OCI-LY3 (cell line): Measurements from ENCODE around the gene TRIM47.

Source experiments
- H2AFZ ChIP-seq: fragments of 200-600, 300-600 bp; shearing (Covaris generic); 2 replicates; pipeline ENCODE4 v1.6.0; 2014; ENCODE audit warnings: antibody characterized with exemption, low read depth, low read length
- H3K27ac ChIP-seq: fragments of 200-600, 300-600 bp; sonication (generic); 2 replicates; pipeline ENCODE4 v1.5.1; 2014; ENCODE audit warnings: mild to moderate bottlenecking, low read length, moderate library complexity, mixed read lengths
- H3K27me3 ChIP-seq: fragments of 200-600, 300-600 bp; sonication (generic); 2 replicates; pipeline ENCODE4 v1.6.1; 2014; ENCODE audit warnings: low read depth, low read length, mixed read lengths
- H3K36me3 ChIP-seq: fragments of 200-600, 300-600 bp; sonication (generic); replicated peaks from 2 replicates; pipeline ENCODE3; 2014; ENCODE audit warnings: low read depth, low read length, mixed read lengths
- H3K4me1 ChIP-seq: fragments of 300-600, 200-600 bp; sonication (generic); 2 replicates; pipeline ENCODE4 v1.6.1; 2014; ENCODE audit warnings: low read length, mixed read lengths
- H3K4me2 ChIP-seq: fragments of 200-600, 300-600 bp; sonication (generic); 2 replicates; pipeline ENCODE4 v1.6.1; 2014; ENCODE audit warnings: low read length, mixed read lengths
- H3K4me3 ChIP-seq: fragments of 300-600, 200-600 bp; sonication (generic); 2 replicates; pipeline ENCODE4 v1.5.1; 2014; ENCODE audit warnings: antibody characterized with exemption, mild to moderate bottlenecking, low read length, moderate library complexity
- H3K79me2 ChIP-seq: fragments of 300-600, 200-600 bp; shearing (Covaris generic); 2 replicates; pipeline ENCODE4 v1.6.1; 2014; ENCODE audit warnings: mild to moderate bottlenecking, low read length, mixed read lengths
- H3K9ac ChIP-seq: fragments of 300-600, 200-600 bp; shearing (Covaris generic); 2 replicates; pipeline ENCODE4 v1.6.0; 2014; ENCODE audit warnings: mild to moderate bottlenecking, low read length, moderate library complexity
- H3K9me3 ChIP-seq: fragments of 200-600, 300-600 bp; shearing (Covaris generic); 2 replicates; pipeline ENCODE4 v1.6.1; 2014; ENCODE audit warnings: low read length, mixed read lengths; ENCODE audit not compliant: insufficient read depth
- H4K20me1 ChIP-seq: fragments of 200-600, 300-600 bp; sonication (generic); 2 replicates; pipeline ENCODE4 v1.6.1; 2016; ENCODE audit warnings: low read length, mixed read lengths; ENCODE audit not compliant: insufficient read depth
- EZH2phosphoT487 ChIP-seq: fragments of 200-600 bp; shearing (Covaris generic); IDR thresholded peaks from 2 replicates; pipeline ENCODE4 v1.6.1; 2018; ENCODE audit warnings: antibody characterized with exemption, mixed run types, low read depth
- TF ChIP-seq, protein P1 (sequence below): fragments of 200-600, 300-600 bp; sonication (generic); IDR thresholded peaks from 2 replicates; pipeline ENCODE4 v1.5.1; 2014; ENCODE audit warnings: antibody characterized with exemption, low read length, low read depth

Gene TRIM47

DNA sequence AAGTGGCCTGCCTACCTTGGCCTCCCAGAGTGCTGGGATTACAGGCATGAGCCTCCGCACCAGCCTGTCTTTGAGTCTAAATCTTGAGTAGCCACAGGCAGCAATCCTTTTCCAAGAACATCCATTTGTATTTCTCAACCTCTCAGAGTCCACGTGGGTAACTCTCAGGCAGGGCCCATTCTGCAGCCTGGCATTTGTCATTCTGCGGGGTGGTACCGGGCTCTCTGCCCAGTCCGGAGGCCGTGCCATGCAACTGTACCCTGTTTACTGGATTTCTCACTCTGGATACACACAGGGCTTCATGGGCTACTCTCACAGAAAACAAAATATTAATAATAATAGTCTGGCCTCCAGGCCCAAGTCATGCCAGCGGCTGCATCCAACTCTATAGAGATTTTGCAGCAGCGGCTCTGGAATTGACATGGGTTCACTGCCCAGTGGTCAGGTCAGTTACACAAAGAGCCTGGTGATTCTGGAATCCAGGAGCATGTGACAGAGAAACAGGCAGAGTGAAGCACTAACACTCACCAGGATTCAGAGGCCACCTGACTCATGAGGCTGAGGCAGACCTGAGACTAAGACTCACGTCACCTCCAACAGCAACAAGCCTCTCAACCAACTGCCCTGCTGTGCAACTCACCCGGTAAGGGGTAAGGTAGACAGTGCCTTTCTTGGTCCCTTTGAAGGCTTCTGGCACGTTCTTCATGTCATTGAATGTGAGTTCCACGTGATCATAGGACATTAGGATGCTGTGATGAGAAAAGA is 27.3 kb downstream of the TRIM47 start:
- Histone ChIP-seq H3K36me3 (peaks cover 37% of the 10 kb centered on the region), H3K4me3 (no peak overlapping the region), H3K9me3 (no peaks in the 10 kb centered on the region), H3K27ac (no peak overlapping the region), H4K20me1 (peaks cover 3% of the 10 kb centered on the region; the same call in 1 of the 2 replicates), H3K79me2 (peaks cover 17% of the 10 kb centered on the region), H3K4me2 (no peak overlapping the region), H2AFZ (no peak overlapping the region), H3K9ac (no peak overlapping the region), H3K27me3 (no peaks in the 10 kb centered on the region), H3K4me1 (peaks cover 7% of the 10 kb centered on the region)
- no peak for TF ChIP-seq EZH2phosphoT487

DNA sequence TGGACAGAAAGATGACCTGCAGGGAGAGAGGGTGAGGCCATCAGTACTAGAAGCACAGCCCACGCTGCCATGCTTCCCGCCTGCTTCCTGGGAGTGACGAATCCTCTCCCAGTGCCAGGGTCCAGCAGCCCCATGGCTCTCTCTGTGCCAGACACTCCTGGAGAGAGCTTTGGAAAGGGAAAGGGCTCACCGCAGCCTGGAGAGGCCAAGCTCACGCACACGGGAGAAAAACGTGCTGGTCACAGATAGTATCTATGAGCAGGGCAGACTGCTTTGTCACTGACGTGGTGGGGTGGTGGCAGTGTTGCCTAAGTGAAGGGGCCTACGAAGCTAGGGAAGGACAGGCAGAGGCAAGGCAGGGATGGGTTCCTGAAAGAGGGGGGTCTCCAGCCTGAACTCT is 28.7 kb downstream of the TRIM47 start:
- H3K4me3 ChIP-seq: no peak overlapping the region
- H3K79me2 ChIP-seq: peaks cover 14% of the 10 kb centered on the region
- peaks cover 16% of the 10 kb centered on the region for H3K4me1 ChIP-seq
- H4K20me1 ChIP-seq: peaks cover 3% of the 10 kb centered on the region; the same call in 1 of the 2 replicates
- no peak overlapping the region for H3K4me2 ChIP-seq
- no peak overlapping the region for H3K9ac ChIP-seq
- H2AFZ ChIP-seq: no peak overlapping the region
- H3K27ac ChIP-seq: no peak overlapping the region
- H3K9me3 ChIP-seq: no peaks in the 10 kb centered on the region
- no peak for TF ChIP-seq EZH2phosphoT487
- TF ChIP-seq, protein P1, sequence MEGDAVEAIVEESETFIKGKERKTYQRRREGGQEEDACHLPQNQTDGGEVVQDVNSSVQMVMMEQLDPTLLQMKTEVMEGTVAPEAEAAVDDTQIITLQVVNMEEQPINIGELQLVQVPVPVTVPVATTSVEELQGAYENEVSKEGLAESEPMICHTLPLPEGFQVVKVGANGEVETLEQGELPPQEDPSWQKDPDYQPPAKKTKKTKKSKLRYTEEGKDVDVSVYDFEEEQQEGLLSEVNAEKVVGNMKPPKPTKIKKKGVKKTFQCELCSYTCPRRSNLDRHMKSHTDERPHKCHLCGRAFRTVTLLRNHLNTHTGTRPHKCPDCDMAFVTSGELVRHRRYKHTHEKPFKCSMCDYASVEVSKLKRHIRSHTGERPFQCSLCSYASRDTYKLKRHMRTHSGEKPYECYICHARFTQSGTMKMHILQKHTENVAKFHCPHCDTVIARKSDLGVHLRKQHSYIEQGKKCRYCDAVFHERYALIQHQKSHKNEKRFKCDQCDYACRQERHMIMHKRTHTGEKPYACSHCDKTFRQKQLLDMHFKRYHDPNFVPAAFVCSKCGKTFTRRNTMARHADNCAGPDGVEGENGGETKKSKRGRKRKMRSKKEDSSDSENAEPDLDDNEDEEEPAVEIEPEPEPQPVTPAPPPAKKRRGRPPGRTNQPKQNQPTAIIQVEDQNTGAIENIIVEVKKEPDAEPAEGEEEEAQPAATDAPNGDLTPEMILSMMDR: no peak
- H3K36me3 ChIP-seq: peaks cover 39% of the 10 kb centered on the region
- H3K27me3 ChIP-seq: no peaks in the 10 kb centered on the region

DNA sequence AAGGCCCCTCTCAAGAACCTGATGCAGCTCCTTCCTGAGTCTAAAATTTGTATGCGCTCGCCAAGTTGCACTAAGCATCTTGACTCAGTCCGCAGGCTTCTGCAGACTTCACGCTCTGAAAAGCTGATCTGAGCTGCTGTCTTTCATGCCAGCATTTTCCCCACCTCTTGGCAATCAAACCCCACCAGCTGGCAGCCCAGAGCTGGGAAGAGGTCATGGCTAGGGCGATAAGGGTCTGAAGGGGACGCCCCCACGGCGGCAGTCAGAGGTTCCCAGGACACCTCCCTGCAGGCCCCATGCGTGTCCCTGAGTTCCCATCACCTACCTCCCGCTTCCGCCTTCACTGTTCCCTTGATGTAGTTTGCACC is 29.1 kb downstream of the TRIM47 start:
- no peak for TF ChIP-seq EZH2phosphoT487
- TF ChIP-seq, protein P1: no peak
- no peak overlapping the region for H3K27ac ChIP-seq
- H3K9ac ChIP-seq: no peak overlapping the region
- H3K4me2 ChIP-seq: no peak overlapping the region
- H3K4me1 ChIP-seq: peaks cover 14% of the 10 kb centered on the region
- H3K27me3 ChIP-seq: no peaks in the 10 kb centered on the region
- H4K20me1 ChIP-seq: peaks cover 3% of the 10 kb centered on the region; the same call in 1 of the 2 replicates
- H3K36me3 ChIP-seq: peaks cover 39% of the 10 kb centered on the region
- no peak overlapping the region for H2AFZ ChIP-seq
- H3K4me3 ChIP-seq: no peak overlapping the region
- H3K9me3 ChIP-seq: no peaks in the 10 kb centered on the region
- H3K79me2 ChIP-seq: peaks cover 10% of the 10 kb centered on the region

DNA sequence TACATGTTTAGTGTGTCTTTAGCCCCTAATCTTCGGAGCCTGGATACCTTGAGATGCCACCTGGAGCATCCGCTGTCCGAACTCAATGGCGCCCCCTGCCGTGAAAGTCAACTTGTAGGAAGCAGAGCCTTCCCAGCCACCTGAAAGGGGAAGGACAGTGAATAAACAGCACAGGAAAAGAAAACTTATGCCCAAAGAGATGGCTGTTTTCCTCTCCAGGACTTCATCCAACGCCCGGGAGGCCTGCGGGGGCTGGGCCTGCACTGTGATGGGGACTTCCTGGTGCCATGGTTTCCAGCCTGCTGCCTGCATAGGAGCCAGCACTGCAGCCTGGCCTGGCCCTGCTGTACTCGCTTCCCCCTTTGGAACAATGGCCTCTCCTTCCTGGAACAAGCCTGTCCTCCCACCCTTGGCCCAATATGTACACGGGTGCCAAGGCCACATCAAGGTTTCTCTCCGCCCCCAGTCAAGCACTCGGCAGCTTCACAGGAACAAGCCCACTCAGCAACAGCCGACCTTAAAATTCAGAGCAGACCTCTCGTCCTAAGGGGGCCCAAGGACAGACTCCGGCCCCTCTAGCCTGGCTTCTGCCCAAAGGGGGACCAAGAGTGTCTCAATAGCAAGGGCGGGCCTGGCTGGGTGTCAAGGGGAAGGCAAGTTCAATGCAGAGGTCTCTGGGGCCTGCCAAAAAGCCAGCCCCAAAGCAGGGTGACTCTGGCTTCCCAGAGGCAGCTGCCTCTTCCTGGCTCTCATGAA is 29.7 kb downstream of the TRIM47 start:
- Histone ChIP-seq H3K27ac (no peak overlapping the region), H3K36me3 (peaks cover 39% of the 10 kb centered on the region), H4K20me1 (peaks cover 3% of the 10 kb centered on the region; the same call in 1 of the 2 replicates), H2AFZ (no peak overlapping the region), H3K4me1 (peaks cover 15% of the 10 kb centered on the region), H3K4me3 (no peak overlapping the region), H3K27me3 (no peaks in the 10 kb centered on the region), H3K9ac (no peak overlapping the region), H3K79me2 (peaks cover 6% of the 10 kb centered on the region; the same call in 1 of the 2 replicates), H3K4me2 (no peak overlapping the region), H3K9me3 (no peaks in the 10 kb centered on the region)
- TF ChIP-seq EZH2phosphoT487: no peak
- TF ChIP-seq, protein P1: peak; percentile 84
